ENCODE data around the gene CHST2.

- no peak for TF ChIP-seq POLR2AphosphoS5 (IDR thresholded peaks at IDR 0.05)
- TF ChIP-seq CTCF (IDR thresholded peaks at IDR 0.05), result no peak
- no peak for TF ChIP-seq EP300 (IDR thresholded peaks at IDR 0.05; ENCODE audit: low read depth)
- TF ChIP-seq POLR2A (IDR thresholded peaks at IDR 0.05), result no peak
Measured at GRCh38 chr3:143132246-143132980, 12.8 kb downstream of the CHST2 start.
